Kidney tubule cell (primary cell): ENCODE data around the gene SLC2A1.
"Not testable (repeated sequence)": the region's sequence is repeated elsewhere in the genome, so short reads cannot be mapped to it uniquely, and the experiment has no call there.

Experiments
- DNase-seq: peaks from one replicate; pipeline ENCODE4 v3.0.0-alpha.2; 2018; ENCODE audit warnings: low spot score

The SLC2A1 gene

DNA sequence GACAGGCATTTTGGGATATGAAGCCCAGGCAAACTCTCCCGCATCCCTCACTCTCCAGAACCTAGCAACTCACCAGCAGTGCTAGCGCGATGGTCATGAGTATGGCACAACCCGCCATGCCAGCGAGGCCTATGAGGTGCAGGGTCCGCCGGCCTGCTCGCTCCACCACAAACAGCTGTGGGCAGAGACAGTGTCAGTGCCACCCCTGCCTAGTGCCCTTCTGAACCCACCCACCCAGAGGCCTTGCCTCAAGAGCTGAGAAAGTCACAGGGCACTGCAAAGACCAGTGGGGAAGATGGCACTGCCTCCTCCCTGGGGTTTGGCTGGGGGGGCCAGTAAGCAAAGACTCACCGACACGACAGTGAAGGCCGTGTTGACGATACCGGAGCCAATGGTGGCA is 29.8 kb downstream of the SLC2A1 start:
- DNase-seq: no peak

DNA sequence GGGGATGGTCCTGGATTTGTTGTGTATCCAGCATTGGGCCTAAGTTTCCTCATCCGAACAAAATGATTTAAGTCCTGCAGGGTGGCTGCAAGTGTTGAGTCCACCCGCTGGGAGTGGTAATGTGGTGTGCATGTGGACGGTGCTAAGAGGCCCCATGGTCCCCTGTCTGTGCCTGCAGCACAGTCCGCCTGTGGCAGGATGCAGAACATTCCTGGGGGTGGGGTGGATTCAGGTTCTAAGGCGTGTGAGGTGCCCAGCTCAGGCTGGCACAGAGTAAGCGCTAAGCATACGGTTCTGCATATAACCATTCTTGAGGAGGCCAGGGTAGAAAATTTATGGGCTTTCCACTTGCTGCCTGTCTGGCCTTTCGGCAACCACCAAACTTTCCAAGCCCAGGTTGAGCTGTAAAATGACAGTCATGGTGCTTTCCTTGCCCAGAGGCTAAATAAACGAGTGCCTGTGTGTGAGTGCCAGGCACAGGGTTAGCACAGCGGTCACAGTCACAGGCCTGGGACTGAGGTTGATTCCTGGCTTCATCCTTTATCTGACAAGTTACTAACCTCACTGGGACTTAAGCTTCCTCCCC is 30.7 kb downstream of the SLC2A1 start:
- no peak for DNase-seq

GRCh38 chr1:42927274-42927841 is 31.3 kb downstream of the SLC2A1 start:
- no peak for DNase-seq

DNA sequence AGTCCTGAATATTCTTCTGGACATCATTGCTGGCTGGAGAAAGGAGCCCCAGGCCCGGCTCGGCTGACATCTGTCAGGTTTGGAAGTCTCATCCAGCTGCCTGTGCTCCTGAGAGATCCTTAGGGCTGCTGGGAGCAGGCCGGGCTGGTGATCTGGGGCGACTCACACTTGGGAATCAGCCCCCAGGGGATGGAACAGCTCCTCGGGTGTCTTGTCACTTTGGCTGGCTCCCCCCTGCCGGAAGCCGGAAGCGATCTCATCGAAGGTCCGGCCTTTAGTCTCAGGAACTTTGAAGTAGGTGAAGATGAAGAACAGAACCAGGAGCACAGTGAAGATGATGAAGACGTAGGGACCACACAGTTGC is 31.8 kb downstream of the SLC2A1 start:
- no peak for DNase-seq

DNA sequence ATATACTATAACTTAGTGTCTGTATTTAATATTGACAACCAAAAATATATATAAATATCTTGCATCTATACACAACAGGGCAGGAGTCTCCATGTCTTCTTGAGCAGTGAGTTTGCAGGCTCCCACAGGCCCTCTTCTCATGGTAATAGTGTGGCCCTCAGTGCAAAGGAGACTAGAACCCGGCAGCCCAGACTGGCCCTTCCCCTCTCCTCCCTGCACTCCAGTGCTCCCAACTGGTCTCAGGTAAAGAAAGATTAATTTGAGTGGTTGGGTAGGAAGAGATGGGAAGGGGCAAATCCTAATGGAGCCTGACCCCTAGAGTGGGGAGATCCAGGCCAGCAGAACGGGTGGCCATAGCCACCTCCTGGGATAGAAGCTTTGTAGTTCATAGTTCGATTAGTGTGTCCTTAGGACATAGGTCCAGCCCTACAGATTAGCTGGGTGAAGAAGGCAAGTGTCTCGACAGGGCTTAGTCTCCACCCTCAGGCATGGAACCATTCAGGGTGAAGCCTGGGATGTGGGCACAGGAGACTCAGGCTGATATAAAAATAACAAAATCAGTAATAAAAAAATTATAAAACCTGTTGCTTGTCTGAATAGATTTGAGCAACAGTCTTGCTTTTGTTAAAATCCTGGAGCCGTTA is 32.3 kb downstream of the SLC2A1 start:
- no peak for DNase-seq

DNA sequence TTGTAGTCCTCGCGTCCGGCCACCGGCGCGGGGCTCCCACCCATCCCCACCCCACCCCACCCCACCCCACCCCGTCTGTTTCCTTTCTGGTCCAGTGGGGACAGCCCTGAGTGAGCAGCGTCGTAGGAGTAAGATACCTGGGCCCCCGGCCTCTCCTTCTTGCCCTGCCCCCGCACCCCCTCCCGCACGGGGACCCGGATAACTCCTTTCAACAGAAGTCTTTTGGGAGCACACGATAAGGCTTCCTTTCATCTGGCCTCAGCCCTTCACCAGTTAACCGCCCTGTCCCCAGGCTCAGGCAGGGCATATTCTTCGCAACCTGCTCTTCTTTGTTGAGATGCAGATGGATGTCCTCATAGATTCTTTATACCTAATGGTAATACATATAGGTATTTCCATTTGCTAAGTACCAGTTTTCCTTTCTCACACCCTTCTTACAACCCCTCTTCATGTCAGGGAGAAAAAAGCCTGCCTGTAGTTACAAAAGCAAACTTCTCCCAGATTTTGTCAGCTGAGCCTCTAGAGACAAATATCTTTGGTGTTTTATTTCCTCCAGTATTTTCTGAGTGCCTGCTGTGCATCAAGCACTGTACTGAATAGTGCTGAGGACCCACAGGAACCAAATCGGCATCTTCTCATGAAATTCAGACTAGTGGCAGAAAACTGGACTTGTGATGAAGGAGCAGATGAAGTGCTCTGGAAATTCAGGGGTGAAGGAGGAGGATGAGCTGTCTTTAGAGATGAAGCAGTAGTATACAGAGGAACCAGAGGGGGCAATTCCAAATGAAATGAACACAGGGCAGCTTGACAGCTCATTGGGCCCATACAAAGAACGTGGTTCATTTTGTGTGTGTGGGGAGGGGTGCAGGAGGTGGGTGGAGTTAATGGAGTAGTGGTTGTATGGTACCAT is 33.6 kb downstream of the SLC2A1 start:
- DNase-seq: no peak

- peak; percentile 92 for DNase-seq
Observed at GRCh38 chr1:42924082-42924850, 34.4 kb downstream of the SLC2A1 start.

DNA sequence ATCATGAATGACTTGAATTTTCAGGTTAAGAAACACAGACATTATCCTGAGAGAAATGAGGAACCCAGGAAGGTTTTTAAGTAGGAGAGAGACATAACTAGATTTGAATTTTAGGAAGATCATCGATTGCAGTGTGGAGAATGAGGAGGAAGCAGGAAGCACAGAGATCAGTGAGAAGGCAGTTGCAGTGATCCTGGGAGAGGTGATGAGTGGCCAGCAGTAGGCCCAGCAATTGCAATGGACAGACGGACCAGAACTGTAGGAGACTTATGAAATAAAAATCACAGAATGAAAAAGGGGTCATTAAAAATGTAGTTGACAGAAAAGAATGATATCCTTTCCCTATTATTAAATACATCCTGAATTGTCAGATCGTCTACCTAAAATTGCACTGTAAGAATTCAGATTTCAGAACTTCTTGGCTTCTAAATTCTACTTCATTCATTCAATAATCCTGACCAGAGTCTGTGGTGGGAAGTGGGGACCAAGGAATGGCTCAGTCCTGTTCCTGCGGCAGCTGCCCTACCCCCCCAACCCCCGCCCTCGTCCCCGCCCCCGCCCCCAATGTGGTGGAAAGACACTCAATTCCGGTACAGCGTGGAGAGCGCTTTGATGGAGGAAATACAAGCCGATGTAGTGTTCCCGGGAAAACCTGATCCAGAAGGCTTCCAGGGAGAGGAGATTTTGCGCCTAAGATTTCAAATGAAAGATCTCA is 35.1 kb downstream of the SLC2A1 start:
- no peak for DNase-seq

DNA sequence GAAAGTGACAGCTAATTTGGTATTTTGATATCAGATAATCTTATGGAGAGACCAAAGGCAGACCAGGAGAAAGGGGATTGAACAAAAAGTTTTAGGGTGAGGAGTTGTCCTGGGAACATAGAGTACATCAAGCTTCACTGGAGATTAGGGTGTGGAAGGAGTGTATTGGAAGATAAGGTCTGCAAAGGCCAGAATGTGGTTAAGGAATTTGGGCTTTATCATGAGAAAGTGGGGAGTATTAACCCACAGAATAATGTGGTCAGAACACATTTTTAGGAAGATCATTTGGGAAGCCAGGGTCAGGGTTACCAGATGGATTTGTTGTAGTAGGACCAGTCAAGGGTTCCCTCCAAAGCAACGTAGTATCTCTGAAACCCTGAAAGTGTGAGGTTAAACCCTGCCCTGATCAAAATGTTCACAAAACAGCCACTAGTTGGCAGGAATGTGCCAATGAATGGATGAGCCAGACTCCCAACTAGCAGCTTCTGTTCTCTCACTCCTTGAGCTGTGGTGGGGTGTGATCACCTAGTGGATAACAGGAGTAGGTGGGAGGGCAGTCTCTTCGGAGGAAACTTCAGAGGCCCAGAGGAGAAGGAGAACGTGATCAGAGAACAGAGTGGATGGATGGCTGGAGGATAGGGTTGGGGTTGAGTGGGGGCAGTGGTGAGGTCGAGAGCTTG is 35.8 kb downstream of the SLC2A1 start:
- DNase-seq: peak; percentile 86

- DNase-seq: no peak
Observed at GRCh38 chr1:42921769-42922168, 36.9 kb downstream of the SLC2A1 start.

GRCh38 chr1:42919651-42920050 is 39.0 kb downstream of the SLC2A1 start:
- not testable (repeated sequence) for DNase-seq

DNA sequence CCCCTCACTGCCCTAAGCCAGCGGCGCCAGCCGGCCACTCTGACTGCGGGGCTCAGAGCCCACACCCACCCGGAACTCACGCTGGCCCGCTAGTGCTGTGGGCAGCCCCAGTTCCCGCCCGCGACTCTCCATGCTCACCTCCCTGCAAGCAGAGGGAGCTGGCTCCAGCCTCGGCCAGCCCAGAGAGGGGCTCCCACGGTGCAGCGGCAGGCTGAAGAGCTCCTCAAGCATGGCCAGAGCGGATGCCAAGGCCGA is 41.5 kb downstream of the SLC2A1 start:
- no peak for DNase-seq

- DNase-seq: no peak
Observed at GRCh38 chr1:42915456-42915855, 43.2 kb downstream of the SLC2A1 start.

DNA sequence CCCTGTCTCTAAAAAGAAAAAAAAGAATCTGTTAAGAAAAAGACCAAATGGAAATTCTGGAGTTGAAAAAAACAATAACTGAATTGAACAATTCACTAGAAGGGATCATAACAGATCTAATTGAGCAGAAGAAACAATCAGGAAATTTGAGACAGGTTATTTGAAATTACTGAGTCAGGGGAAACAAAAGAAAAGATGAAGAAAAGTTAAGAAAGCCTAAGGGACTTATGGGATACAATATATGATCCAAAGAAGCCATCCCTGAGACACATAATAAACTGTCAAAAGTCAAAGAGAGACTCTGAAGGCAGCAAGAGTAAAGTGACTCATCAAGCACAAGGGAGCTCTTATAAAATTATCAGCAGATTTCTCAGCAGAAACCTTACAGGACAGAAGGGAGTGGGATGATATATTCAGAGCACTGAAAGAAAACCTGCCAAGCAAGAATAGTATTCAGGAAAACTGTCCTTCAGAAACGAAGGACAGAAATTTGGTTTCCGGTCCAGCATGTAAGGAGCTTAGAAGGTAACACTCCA is 44.5 kb downstream of the SLC2A1 start:
- DNase-seq: no peak

DNA sequence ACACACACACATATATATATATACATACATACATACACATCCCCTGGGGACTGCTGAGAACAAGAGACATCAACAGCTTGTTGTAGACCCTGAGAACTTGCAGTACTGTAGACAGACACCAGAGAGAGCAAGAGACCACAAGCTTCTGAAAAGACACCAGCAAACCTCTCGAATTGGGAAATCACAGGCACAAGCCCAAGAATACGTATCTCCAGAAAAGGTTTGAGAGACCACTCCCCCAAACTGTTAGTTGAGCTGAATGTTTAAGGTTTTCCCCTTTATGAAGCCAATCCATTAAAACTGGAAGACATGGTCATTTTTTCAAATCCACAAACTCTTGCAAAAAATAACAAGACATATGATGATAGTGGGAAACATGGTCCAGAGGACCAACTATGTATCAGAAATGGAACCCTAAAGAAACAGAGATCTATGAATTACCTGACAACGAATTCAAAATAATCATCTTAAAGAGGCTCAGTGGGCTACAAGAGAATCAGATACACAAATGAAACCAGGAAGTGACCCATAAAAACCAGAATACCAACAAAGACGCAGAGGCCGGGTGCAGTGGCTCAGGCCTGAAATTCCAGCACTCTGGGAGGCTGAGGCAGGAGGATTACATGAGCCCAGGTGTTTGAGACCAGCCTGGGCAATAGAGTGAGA is 45.1 kb downstream of the SLC2A1 start:
- peak; percentile 80 for DNase-seq

- DNase-seq: no peak
Observed at GRCh38 chr1:42910985-42911384, 47.7 kb downstream of the SLC2A1 start.

DNA sequence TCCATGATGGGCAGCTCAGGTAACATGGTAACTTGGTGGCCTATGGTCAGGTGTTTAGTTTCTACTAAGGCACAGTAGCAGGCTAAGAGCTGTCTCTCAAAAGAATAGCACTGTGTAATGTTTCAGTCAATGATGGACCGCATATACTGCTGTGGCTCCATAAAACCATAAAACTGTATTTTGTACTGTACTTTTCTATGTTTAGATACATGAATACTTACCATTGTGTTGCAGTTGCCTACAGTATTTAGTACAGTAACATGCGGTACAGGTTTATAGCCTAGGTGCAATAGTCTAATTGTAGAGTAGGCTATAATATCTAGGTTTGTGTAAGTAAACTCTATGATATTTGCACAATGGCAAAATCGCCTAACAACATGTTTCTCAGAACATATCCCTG is 50.6 kb downstream of the SLC2A1 start:
- no peak for DNase-seq

GRCh38 chr1:42904434-42904833 is 54.2 kb downstream of the SLC2A1 start:
- DNase-seq: no peak

- not testable (repeated sequence) for DNase-seq
Observed at GRCh38 chr1:42899960-42900359, 58.7 kb downstream of the SLC2A1 start.

DNA sequence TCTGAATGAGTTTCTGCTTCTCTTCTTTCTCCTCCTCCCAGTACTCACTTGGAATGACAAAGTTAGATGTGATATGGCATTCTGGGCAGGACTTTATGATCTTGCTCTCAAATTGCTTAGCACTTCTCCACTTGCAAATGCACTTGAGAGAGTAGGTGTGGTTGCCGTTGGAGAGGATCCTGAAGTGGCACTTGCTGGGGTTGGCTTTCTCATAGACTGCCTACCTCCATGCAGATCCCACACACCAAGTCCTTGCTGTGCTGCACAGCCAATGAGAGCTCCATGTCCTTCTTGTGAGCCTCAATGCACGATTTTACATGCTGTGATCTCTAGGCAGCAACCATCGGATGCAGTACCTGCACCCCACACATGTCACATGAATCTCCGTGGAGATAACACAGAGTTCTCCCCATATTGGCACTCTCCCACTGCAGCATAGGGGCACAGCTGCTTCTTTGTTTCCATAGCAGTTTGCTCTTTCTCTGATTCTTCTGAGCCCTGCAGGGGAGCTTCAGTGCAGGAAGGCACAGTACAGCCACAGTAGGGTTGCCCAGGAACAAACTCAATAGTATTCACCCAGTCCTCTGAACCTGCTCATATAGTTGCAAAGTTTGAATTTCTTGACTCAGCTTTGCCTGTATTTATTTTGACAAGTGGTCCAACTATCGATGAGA is 67.1 kb downstream of the SLC2A1 start:
- no peak for DNase-seq
